ENCODE results near the gene OR2AE1. TPM values are rescaled to one million over a fixed set of nuclear protein-coding genes. Genes with fewer than 3 reads are reported as not detected.
A peak's percentile ranks its signal among the peaks of the same experiment; 100 is the strongest.
"Not testable (repeated sequence)": the region's sequence is repeated elsewhere in the genome, so short reads cannot be mapped to it uniquely, and the experiment has no call there.

OR2AE1 gene, protein sequence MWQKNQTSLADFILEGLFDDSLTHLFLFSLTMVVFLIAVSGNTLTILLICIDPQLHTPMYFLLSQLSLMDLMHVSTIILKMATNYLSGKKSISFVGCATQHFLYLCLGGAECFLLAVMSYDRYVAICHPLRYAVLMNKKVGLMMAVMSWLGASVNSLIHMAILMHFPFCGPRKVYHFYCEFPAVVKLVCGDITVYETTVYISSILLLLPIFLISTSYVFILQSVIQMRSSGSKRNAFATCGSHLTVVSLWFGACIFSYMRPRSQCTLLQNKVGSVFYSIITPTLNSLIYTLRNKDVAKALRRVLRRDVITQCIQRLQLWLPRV
- total RNA-seq: not detected
- long read RNA-seq: 0 reads

DNA sequence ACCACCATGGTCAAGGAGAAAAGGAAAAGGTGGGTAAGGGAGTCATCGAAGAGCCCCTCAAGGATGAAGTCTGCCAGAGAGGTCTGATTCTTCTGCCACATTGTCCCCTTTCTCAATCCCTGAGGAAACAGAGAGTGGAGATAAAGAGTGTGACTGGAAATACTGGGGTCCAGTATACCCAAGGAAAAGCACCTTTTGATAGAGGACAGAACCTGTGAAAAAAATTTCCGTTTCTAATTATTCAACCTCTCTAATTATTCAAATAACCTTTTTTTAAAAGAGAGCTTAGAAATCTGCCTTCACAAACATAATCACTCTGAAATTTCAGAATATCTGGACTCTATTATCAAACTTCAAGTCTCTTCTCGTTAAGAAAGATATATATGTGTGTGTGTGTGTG lies at the start of gene OR2AE1:
Gene OR2AE1 (minus strand): TSS at position 101 of the 400 bp plus-strand sequence. CDS start 0 bp downstream, at position 101.
- no peak for DNase-seq (ENCODE audit: low spot score)
- intact Hi-C loops (cut with DNase I): no loop called here

DNA sequence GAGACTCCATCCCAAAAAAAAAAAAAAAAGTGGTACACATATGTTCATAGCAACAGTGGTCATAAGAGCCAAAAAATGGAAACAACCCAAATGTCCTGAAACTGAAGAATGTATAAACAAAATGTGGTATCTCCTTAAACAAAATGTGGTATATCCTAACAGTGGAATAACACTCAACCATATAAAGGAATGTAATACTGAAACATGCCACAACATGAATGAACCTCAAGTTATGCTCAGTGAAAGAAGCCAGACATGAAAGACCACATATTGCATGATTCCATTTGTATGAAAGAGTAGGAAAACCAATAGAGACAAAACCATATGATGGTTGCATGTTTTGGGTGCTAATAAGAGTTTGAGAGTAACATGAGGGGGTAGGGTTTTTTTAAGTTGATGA lies 49.5 kb upstream of the OR2AE1 start:
- intact Hi-C loops (cut with DNase I): no loop called here
- DNase-seq (ENCODE audit: low spot score): no peak

DNA sequence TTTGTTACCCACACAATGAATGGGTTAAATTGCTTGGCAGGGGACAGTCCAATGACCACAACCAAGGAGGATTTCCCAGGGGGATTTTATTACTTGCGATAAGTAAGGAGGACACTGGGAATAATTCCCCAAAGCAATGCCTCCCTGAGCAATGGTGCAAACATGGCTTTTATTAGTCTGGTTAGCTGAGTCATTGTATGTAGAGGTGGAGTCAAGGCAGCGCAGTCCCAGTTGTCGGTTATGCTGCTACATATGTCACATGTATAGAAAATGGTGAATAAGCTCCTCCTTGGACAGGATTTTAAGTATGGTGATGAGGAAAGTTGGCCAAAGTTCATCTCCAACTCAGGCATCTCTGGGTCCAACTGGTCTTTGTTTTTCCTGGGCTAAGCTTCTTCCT lies 46.4 kb upstream of the OR2AE1 start:
- intact Hi-C loops (cut with DNase I): no loop called here
- DNase-seq (ENCODE audit: low spot score): no peak

DNA sequence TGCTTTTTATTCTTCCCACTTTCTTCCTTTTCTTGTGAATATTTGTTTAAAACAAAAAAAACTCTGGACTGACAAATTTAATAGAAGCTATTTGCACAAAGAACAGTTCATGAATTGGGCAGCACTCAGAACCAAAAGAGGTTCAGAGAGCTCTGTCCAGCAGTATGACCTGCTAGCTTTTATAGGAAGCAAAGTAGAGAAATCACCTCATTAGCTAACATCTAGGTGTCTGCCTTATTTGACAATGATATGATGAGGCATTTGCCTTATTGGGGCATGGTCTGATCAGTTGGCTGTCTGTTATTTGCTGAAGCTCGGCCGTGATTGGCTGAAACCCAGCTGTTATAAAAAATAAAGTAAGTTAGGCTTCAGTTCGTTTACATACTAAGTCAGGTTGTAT lies 43.3 kb upstream of the OR2AE1 start:
- intact Hi-C loops (cut with DNase I): no loop called here
- DNase-seq (ENCODE audit: low spot score): no peak

DNA sequence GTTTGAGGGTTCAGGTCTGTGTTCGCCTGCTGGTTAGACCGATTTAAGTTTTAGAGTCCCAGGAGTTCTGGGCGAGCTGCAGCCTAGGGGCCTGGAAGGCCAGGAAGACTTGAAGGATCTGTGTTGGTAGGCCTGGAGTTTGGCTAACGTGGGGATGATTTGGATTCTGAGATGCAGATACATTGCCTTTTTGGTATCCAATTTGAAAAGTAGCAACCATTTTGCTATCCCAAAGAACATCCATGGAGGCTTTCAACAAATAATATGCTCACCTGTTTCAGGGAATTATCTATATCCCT lies 42.9 kb upstream of the OR2AE1 start:
- DNase-seq (ENCODE audit: low spot score): no peak
- intact Hi-C loops (cut with DNase I): loop anchor here (10.0 kb wide), 1 partner anchor 165 kb away; the partner anchor contains the start of genes COPS6 and ZNF3

DNA sequence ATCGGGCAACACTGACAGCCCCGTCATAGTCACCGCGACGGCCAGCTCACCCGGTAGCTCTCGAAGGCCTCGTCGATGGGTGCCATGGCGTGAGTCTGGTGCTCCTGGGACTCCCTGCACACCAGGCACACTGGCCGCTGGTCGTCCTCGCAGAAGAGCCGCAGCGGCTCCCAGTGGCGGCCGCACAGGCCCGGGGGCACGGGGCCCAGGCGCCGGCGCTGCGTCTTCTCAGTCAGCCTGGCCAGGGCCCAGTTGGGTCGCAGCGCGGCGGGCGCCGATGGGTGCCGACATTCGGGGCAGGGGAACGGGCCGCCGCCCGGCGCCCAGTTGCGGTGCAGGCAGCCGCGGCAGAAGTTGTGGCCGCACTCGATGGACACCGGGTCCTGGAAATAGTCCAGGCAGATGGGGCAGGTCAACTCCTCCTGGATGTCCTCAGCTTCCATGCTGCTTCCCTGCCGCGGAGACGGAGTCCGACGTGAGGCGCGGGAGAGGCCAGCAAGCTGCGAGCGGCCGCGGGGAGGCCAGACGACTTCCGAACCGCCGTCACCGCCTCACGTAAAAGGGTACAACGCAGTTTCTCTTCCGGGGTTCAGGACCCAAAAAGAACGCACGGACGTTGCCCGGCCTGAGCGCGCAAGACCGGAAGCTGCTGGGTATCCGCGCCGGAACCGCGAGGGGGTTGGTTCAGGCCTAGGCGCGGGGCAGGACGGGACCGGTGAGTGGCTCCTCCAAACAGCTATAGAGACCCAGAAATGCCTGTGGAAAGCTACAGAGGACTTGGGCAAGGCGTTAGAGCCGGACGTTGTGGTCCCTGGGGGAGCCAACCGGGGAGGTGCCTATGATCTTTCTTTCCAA lies 42.4 kb upstream of the OR2AE1 start, which contains the start of gene TRIM4:
Gene TRIM4 (minus strand): TSS at position 572 of the 855 bp plus-strand sequence. CDS start 129 bp downstream, at position 443.
- DNase-seq (ENCODE audit: low spot score): peak; percentile 94
- intact Hi-C loops (cut with DNase I): loop anchor here (10.0 kb wide), 1 partner anchor 166 kb away; the partner anchor contains the start of genes COPS6 and ZNF3

DNA sequence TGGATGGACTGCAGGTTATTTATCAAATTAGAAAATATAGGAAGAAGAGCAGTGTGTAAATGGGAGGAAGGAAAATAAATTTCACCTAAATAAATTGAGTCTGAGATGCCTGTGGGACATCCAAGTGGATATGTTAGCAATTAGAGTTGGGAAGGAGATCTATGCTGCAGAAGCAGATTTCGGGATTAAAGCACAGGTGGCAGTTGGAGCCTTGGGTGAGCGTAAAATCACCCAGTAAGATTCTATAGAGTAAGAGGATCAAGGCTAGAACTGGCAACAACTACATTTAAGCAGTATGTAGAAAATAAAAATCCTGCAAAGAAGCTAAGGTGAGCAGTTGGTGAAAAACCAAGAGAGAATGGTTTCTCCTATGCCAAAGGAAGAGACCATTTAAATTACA lies 34.1 kb upstream of the OR2AE1 start:
- intact Hi-C loops (cut with DNase I): loop anchor here (10.0 kb wide), 1 partner anchor 174 kb away; the partner anchor contains the start of genes COPS6 and ZNF3
- DNase-seq (ENCODE audit: low spot score): no peak

DNA sequence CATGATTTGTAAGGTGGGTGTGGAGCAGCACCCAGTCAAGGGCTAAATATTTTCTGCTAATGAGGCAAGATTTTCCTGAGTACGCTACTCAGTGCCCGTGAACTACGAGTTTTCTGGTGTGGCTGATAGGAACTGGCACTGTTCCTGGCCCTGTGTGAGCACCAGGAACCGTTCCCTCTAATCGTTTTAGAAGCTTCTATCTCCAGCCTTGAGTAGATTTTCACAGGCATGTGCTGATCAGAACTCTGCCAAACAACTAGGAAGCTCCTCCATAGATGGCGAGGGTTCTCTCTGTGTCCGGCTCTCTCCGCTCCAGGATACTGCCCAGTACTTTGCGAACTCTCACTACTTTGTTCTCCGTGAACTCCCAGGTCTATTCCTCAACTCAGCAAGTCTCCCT lies 24.7 kb upstream of the OR2AE1 start:
- DNase-seq (ENCODE audit: low spot score): no peak
- intact Hi-C loops (cut with DNase I): no loop called here

DNA sequence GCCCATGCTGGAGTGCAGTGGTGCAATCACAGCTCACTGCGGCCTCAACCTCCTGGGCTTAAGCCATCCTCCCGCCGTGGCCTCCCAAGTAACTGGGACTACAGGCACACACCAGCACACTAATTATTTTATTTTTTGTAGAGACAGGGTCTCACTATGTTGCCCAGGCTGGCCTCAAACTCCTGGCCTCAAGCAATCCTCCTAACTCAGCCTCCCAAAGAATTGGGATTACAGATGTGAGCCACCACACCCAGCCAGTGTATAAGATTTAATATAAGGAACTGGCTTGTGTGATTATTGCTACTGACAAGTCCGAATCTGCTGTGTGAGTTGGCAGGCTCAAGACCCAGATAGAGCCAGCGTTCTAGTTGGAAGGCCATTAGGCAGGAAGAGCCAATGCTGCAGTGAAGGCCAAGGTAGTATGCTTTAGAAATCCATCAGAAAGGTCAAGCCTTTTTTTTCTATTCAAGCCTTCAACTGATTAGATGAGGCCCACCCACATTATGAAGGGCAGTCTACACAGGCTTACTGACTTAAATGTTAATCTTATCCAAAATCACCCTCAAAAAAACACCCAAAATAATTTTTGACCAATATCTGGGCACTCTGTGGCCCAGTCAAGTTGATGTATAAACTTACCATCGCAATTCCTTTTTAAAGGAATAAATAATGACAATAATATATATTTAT lies 23.1 kb upstream of the OR2AE1 start:
- DNase-seq (ENCODE audit: low spot score): no peak
- intact Hi-C loops (cut with DNase I): no loop called here

DNA sequence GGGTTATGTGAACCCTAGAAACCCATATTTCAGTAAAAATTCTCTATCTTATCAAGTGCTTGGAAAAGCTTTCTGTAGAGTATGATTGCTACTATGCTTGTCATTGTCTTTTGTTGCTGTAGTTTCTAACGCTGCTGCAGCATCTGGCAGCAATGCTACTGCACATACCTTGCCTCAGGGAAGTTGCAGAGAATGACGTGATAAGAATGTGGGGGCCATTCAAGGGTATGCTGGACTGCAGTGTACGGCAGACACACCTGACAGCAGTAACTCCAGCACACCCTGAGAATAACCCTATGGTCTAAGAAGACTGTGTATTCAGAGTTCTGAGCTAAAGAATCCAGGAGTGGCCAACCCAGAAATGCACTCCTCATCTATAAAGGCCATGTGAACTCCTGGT lies 22.0 kb upstream of the OR2AE1 start:
- intact Hi-C loops (cut with DNase I): no loop called here
- no peak for DNase-seq (ENCODE audit: low spot score)

DNA sequence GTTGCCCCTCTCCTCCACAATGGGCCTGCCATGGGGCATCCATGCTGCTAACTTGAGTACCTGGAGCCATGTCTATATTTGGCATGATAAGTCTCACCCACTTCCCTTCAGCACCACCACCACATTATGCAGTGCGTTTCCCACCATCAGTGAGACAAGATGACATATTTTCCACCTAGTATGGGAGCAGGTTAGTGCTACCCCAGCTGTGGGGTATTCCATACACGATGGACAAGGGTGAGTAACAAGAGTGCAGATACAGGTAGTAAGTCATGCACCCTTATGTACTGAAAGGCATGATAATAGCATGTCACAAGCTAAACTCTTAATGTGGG lies 21.2 kb upstream of the OR2AE1 start:
- DNase-seq (ENCODE audit: low spot score): no peak
- intact Hi-C loops (cut with DNase I): no loop called here

DNA sequence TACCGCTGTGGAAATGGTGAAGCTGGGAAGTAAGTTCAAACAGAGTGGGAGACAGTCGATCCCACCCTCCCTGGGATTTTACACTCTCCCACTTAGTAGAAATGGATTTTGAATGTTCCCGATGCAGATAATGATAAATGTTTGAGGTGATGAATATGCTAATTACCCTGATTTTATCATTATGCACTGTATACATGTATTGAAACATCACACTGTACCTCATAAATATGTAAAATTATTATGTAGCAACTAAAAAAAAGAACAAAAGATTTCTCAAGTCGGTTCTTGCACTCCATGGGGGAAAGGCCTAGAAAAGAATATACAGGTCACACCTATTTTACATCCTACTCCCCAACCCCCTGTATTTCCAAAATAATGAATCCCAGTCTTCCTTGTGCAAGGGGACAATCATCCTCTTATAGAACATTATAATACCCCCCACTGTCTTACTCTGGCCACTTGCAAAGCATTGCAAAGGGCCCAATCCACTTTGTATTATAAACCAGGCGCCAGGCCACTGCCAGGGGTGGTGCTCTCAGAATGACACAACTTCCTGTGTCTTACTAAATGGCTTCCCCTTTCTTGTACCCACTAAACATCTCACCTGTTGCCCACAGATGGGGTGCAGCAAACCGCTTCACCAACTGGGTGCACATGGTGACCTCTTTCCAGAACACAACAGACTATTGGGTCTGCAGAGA lies 20.6 kb upstream of the OR2AE1 start:
- intact Hi-C loops (cut with DNase I): no loop called here
- no peak for DNase-seq (ENCODE audit: low spot score)

DNA sequence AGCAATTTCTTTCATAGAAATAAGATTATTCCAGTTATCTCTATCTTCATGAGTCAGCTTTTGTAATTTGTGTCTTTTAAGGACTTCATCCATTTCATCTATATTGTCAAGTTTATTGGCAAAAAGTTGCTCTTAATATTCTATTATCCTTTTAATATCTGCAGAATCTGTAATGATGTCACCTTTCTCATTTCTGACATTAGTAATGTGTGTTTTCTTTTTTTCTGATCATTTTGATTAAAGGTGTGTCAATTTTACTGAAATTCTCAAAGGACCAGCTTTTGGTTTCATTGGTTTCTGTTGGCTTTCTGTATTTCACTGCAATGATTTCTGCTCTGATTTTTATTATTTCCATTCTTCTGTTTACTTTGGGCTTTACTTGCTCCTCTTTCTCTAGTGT lies 17.9 kb upstream of the OR2AE1 start:
- DNase-seq (ENCODE audit: low spot score): no peak
- intact Hi-C loops (cut with DNase I): no loop called here

DNA sequence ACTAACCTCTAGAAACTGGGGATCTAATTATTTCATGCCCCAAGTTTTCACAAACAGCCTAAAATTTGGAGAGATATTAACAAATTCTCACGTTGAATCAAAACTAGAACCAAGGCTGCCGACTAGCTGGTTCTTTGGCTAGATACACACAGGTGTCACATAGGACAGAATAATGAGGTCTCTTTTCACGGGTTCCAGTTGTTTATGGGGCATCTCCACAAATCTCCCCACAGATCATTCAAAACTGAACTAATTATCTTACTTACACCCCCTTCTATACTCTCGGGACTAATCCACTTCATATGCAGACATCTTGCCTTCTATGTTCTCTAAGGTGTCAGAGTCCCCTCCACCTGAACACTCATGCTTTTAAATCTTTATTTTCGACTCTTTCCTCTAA lies 16.4 kb upstream of the OR2AE1 start:
- intact Hi-C loops (cut with DNase I): no loop called here
- no peak for DNase-seq (ENCODE audit: low spot score)

DNA sequence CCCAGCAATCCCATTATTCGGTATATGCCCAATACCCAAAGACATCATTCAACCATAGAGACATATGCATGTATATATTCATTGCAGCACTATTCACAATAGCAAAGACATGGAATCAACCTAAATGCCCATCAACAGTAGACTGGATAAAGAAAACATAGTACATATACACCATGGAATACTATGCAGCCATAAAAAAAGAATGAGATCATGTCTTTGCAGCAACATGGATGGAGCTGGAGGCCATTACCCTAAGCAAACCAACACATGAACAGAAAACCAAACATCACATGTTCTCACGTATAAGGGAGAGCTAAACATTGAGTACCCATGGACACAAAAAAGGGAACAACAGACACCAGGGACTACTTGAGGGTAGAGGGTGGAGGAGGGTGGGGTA lies 13.5 kb upstream of the OR2AE1 start:
- DNase-seq (ENCODE audit: low spot score); intact Hi-C loops (cut with DNase I): not testable (repeated sequence)

DNA sequence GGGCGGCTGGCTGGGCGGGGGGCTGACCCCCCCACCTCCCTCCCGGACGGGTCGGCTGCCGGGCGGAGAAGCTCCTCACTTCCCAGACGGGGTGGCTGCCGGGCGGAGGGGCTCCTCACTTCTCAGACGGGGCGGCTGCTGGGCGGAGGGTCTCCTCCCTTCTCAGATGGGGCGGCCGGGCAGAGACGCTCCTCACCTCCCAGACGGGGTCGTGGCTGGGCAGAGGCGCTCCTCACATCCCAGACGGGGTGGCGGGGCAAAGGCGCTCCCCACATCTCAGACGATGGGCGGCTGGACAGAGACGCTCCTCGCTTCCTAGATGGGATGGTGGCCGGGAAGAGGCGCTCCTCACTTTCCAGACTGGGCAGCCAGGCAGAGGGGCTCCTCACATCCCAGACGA lies 11.5 kb upstream of the OR2AE1 start:
- DNase-seq (ENCODE audit: low spot score); intact Hi-C loops (cut with DNase I): not testable (repeated sequence)

DNA sequence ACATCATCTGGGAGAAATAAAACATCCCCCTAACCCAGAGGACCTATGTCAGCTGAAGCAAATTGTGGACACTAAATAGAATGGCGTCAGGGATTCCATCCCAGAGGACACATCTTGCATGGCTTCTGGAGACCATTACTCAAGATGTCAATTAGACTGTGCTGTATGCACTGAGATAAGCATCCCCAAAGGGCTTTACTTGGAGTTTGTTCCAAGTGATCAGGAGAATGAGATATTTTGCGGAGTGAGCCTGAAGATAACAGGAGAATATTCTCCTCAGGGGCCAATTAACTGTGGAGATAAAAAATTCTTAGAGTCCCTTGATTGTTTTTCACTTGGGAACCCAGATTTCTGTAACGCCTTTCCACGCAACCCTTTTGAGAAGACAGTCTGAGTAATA lies 4.5 kb upstream of the OR2AE1 start:
- intact Hi-C loops (cut with DNase I): no loop called here
- no peak for DNase-seq (ENCODE audit: low spot score)

DNA sequence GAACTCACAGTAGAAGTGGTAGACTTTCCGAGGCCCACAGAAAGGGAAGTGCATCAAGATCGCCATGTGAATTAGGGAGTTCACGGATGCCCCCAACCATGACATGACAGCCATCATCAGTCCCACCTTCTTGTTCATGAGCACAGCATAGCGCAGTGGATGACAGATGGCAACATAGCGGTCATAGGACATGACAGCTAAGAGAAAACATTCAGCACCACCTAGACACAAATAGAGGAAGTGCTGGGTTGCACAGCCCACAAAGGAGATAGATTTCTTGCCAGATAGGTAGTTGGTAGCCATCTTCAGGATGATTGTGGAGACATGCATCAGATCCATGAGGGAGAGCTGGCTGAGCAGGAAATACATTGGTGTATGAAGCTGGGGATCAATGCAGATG lies 342 bp downstream of the OR2AE1 start:
- no peak for DNase-seq (ENCODE audit: low spot score)
- intact Hi-C loops (cut with DNase I): no loop called here

DNA sequence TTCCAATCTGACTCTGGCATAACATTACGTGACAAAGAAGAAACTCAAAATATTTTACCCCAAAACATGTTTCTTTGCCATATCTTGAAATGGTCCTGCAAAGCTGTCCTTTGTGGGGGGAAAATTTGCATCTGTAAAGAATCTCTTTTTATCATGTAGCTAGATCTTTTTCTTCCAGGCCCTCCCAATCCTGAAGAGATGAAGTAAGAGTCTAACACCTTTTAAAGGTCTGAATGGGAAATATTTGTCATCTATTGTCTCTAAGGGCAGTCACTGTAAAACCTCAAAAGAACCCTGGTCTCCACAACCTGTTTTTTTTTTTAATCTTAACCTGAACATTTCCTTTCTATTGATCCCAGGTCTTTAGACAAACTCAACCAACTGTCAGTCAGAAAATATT lies 8.6 kb downstream of the OR2AE1 start:
- intact Hi-C loops (cut with DNase I): no loop called here
- no peak for DNase-seq (ENCODE audit: low spot score)

DNA sequence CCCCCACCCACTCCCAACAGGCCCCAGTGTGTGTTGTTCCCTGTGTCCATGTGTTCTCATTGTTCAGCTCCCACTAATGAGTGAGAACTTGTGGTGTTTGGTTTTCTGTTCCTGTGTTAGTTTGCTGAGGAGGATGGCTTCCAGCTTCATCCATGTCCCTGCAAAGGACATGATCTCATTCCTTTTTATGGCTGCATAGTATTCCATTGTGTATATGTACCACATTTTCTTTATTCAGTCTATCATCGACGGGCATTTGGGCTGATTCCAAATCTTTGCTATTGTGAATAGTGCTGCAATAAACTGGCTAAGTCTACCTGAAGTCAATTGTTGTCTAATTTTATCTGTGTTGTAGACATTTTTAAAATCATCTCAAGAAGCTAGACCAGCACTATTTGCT lies 9.4 kb downstream of the OR2AE1 start:
- DNase-seq (ENCODE audit: low spot score); intact Hi-C loops (cut with DNase I): not testable (repeated sequence)

Measured in cardiac septum (tissue), 1 donor.